Bronchial epithelial cell (primary cell): ENCODE data around the gene ZNF274. TPM values are rescaled to one million over a fixed set of nuclear protein-coding genes. Genes with fewer than 3 reads are reported as not detected.

Source experiments
- DNase-seq: peaks from one replicate; pipeline ENCODE4 v3.0.0-alpha.2; 2010; ENCODE audit warnings: low read depth
- FAIRE-seq: peaks from 2 replicates; lab custom pipeline; 2011; peaks lifted over from hg19 to GRCh38; lab: Jason Lieb, UNC
- H3K27me3 ChIP-seq: 2 replicates; pipeline ENCODE4 v1.5.1; 2011; ENCODE audit warnings: low read length; ENCODE audit not compliant: control insufficient read depth, insufficient read depth
- H3K36me3 ChIP-seq: 2 replicates; pipeline ENCODE4 v1.5.1; 2011; ENCODE audit warnings: low read length; ENCODE audit not compliant: control insufficient read depth, insufficient read depth
- H3K4me3 ChIP-seq: 2 replicates; pipeline ENCODE4 v1.5.1; 2011; ENCODE audit warnings: mild to moderate bottlenecking, low read depth, low read length, control low read depth
- CTCF ChIP-seq: IDR thresholded peaks from 2 replicates; pipeline ENCODE4 v1.5.1; 2011; ENCODE audit warnings: mild to moderate bottlenecking, moderate library complexity, low read length, control low read depth, inconsistent platforms; ENCODE audit not compliant: insufficient read depth, severe bottlenecking
- total RNA-seq: library from RNA; depleted of rRNA; stranded (reverse); fragments of >200 nt; gene quantifications from 2 replicates; pipeline ENCODE4 v1.2.1, GENCODE V29; 2014

ZNF274 gene
- total RNA-seq, 1 donor from 2014 or later, result 28.2 TPM

- FAIRE-seq (no peak), DNase-seq (no peak)
- Histone ChIP-seq H3K36me3 (peaks cover 3% of the 10 kb centered on the region), H3K4me3 (no peak overlapping the region), H3K27me3 (no peaks in the 10 kb centered on the region)
- TF ChIP-seq CTCF, result no peak
These were observed 34.9 kb downstream of the ZNF274 start for GRCh38 chr19:58217607-58218391.

- no peak overlapping the region for H3K4me3 ChIP-seq
- FAIRE-seq (no peak), DNase-seq (no peak)
- H3K36me3 ChIP-seq, result no peaks in the 10 kb centered on the region
- H3K27me3 ChIP-seq, result no peaks in the 10 kb centered on the region
- TF ChIP-seq CTCF, result no peak
These were observed 36.0 kb downstream of the ZNF274 start for GRCh38 chr19:58218899-58219298.

GRCh38 chr19:58227964-58228584, 45.2 kb downstream of the ZNF274 start:
- Histone ChIP-seq H3K36me3 (peaks cover 19% of the 10 kb centered on the region), H3K4me3 (peak overlapping the region; percentile 87), H3K27me3 (no peaks in the 10 kb centered on the region)
- DNase-seq (peak; percentile 13), FAIRE-seq (no peak)
- TF ChIP-seq CTCF, result no peak

- no peak for FAIRE-seq
- Histone ChIP-seq H3K27me3 (no peaks in the 10 kb centered on the region), H3K4me3 (peak within 1 kb of the TSS; percentile 87), H3K36me3 (peaks cover 20% of the 10 kb centered on the region)
- DNase-seq, result peak; percentile 64
- peak; percentile 24 for TF ChIP-seq CTCF
These were observed 45.9 kb downstream of the ZNF274 start, which contains the start of gene ZNF544 for GRCh38 chr19:58228585-58229254. TSS of gene ZNF544 (plus strand) at chr19:58228914. CDS start at chr19:58244024, 15,110 bp downstream.

- H3K27me3 ChIP-seq, result no peaks in the 10 kb centered on the region
- H3K36me3 ChIP-seq, result peaks cover 20% of the 10 kb centered on the region
- FAIRE-seq, result no peak
- peak; percentile 20 for DNase-seq
- H3K4me3 ChIP-seq, result peak overlapping the region; percentile 87
- TF ChIP-seq CTCF, result peak; percentile 71
These were observed 46.4 kb downstream of the ZNF274 start for GRCh38 chr19:58229255-58229639.
